H1 (cell line): ENCODE results near the gene DDX41. TPM values are rescaled to one million over a fixed set of nuclear protein-coding genes. Genes with fewer than 3 reads are reported as not detected.
A peak's percentile ranks its signal among the peaks of the same experiment; 100 is the strongest.

Source experiments
- ASH2L ChIP-seq: fragments of 200-600, 300-600 bp; sonication (generic); IDR thresholded peaks from one replicate; pipeline ENCODE4 v1.7.1; 2017; ENCODE audit warnings: low read length
- HDAC2 ChIP-seq, 2 experiments: fragments of 300-600 bp in 1 of 2; sonication (generic) in 1 of 2; IDR thresholded peaks; 2 replicates each; pipeline ENCODE4 v1.6.1; 2011 to 2012; ENCODE audit warnings: low read depth in 2 of 2, low read length in 2 of 2, mild to moderate bottlenecking in 2 of 2, moderate library complexity in 2 of 2, borderline replicate concordance in 1 of 2, inconsistent platforms in 1 of 2
- NANOG ChIP-seq: IDR thresholded peaks from 2 replicates; pipeline ENCODE4 v1.6.1; 2011; ENCODE audit warnings: low read length, low read depth, mild to moderate bottlenecking, inconsistent platforms; ENCODE audit not compliant: insufficient read depth, poor library complexity, severe bottlenecking
- PHF8 ChIP-seq: fragments of 200-600 bp; sonication (generic); conservative IDR thresholded peaks from 2 replicates; pipeline ENCODE4 v1.7.1; 2012; ENCODE audit warnings: low read depth, mild to moderate bottlenecking, inconsistent platforms, low read length, moderate library complexity
- YY1 ChIP-seq: IDR thresholded peaks from 2 replicates; pipeline ENCODE4 v1.6.1; 2011; ENCODE audit warnings: low read depth, mild to moderate bottlenecking, low read length
- polyA plus RNA-seq, 7 experiments: library from polyadenylated mRNA; depleted of rRNA in 3 of 7; stranded (reverse) in 5 of 7; unstranded in 2 of 7; fragments of >200 nt in 5 of 7; fragments of 200-250 nt in 2 of 7; gene quantifications; 1 replicate in 5 of 7; 2 replicates in 1 of 7; 4 replicates in 1 of 7; pipeline versions ENCODE4 v1.2.1 to v1.2.3, GENCODE V29; 2011 to 2013; ENCODE audit warnings: missing spikeins in 2 of 7, mixed read lengths in 2 of 7
- total RNA-seq: library from RNA; stranded (reverse); fragmentation: NEBNext Ultra II Directional; extraction: Animal tissue kit (Norgen Biotek cat#: 25700); gene quantifications from 2 replicates; pipeline ENCODE4 v1.2.1, GENCODE V29; 2021
- TF ChIP-seq, protein P1 (sequence below): fragments of 300-600 bp; sonication (generic); IDR thresholded peaks from 2 replicates; pipeline ENCODE4 v1.7.1; 2012; ENCODE audit warnings: low read length, moderate library complexity, mild to moderate bottlenecking, inconsistent platforms; ENCODE audit not compliant: insufficient replicate concordance
- TF ChIP-seq, protein P2 (sequence below): IDR thresholded peaks from 2 replicates; pipeline ENCODE4 v1.6.1; 2011; ENCODE audit warnings: low read length, improper control_type of control experiment

DDX41 gene
- total and polyA plus RNA-seq, 2 of the 8 experiments (the other 6 are each of a cell fraction or from before 2014, with no cell fraction given): 102 to 135 TPM

DNA sequence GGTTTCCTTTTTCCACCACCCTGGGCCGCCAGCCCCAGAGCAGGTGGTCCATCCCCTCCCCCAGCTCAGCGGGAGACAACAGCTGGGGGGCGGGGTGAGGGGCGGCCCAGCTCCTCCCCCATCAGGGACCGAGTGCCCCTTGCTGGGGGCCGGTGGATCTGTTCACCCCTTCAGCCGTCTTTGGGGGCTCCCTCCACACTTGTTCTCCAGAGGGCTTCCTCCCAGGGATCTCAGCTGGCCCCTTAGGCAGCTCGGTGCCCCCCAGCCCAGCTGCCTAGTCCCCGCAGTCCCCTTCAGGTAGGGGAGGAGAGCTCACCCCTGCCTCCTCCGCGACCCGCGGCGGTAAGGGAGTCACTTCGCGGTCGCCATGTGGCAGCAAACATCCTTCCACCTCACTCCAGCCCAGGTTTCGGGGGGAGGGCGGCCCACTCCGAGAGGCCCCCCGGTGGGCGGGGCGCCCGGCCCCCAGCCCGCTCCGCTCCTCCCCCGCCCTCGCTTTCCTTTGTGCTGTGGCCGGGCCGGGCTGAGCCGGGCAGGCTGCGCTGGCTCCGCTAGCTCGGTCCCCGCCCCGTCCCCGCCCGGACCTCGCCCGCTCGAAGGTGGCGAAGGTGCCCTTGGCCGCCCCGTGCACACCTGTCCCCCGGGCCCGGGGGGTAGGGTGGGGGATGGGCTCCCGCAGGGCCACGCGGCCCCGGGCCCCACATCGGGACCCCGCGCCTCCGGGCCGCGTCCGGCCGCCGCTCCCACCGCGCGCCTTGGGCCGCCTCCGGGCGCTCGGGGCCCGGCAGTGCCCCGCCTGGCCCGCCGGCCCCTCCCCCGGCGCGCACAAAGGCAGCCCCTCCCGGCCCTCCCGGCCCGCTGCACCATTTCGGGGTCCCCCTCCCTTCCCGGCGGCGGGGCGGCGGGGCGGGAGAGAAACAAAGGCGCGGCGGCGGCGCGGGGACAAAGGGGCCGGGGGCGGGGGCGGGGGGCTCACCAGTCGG is 44.0 kb downstream of the DDX41 start (continued):
- TF ChIP-seq, protein P1, sequence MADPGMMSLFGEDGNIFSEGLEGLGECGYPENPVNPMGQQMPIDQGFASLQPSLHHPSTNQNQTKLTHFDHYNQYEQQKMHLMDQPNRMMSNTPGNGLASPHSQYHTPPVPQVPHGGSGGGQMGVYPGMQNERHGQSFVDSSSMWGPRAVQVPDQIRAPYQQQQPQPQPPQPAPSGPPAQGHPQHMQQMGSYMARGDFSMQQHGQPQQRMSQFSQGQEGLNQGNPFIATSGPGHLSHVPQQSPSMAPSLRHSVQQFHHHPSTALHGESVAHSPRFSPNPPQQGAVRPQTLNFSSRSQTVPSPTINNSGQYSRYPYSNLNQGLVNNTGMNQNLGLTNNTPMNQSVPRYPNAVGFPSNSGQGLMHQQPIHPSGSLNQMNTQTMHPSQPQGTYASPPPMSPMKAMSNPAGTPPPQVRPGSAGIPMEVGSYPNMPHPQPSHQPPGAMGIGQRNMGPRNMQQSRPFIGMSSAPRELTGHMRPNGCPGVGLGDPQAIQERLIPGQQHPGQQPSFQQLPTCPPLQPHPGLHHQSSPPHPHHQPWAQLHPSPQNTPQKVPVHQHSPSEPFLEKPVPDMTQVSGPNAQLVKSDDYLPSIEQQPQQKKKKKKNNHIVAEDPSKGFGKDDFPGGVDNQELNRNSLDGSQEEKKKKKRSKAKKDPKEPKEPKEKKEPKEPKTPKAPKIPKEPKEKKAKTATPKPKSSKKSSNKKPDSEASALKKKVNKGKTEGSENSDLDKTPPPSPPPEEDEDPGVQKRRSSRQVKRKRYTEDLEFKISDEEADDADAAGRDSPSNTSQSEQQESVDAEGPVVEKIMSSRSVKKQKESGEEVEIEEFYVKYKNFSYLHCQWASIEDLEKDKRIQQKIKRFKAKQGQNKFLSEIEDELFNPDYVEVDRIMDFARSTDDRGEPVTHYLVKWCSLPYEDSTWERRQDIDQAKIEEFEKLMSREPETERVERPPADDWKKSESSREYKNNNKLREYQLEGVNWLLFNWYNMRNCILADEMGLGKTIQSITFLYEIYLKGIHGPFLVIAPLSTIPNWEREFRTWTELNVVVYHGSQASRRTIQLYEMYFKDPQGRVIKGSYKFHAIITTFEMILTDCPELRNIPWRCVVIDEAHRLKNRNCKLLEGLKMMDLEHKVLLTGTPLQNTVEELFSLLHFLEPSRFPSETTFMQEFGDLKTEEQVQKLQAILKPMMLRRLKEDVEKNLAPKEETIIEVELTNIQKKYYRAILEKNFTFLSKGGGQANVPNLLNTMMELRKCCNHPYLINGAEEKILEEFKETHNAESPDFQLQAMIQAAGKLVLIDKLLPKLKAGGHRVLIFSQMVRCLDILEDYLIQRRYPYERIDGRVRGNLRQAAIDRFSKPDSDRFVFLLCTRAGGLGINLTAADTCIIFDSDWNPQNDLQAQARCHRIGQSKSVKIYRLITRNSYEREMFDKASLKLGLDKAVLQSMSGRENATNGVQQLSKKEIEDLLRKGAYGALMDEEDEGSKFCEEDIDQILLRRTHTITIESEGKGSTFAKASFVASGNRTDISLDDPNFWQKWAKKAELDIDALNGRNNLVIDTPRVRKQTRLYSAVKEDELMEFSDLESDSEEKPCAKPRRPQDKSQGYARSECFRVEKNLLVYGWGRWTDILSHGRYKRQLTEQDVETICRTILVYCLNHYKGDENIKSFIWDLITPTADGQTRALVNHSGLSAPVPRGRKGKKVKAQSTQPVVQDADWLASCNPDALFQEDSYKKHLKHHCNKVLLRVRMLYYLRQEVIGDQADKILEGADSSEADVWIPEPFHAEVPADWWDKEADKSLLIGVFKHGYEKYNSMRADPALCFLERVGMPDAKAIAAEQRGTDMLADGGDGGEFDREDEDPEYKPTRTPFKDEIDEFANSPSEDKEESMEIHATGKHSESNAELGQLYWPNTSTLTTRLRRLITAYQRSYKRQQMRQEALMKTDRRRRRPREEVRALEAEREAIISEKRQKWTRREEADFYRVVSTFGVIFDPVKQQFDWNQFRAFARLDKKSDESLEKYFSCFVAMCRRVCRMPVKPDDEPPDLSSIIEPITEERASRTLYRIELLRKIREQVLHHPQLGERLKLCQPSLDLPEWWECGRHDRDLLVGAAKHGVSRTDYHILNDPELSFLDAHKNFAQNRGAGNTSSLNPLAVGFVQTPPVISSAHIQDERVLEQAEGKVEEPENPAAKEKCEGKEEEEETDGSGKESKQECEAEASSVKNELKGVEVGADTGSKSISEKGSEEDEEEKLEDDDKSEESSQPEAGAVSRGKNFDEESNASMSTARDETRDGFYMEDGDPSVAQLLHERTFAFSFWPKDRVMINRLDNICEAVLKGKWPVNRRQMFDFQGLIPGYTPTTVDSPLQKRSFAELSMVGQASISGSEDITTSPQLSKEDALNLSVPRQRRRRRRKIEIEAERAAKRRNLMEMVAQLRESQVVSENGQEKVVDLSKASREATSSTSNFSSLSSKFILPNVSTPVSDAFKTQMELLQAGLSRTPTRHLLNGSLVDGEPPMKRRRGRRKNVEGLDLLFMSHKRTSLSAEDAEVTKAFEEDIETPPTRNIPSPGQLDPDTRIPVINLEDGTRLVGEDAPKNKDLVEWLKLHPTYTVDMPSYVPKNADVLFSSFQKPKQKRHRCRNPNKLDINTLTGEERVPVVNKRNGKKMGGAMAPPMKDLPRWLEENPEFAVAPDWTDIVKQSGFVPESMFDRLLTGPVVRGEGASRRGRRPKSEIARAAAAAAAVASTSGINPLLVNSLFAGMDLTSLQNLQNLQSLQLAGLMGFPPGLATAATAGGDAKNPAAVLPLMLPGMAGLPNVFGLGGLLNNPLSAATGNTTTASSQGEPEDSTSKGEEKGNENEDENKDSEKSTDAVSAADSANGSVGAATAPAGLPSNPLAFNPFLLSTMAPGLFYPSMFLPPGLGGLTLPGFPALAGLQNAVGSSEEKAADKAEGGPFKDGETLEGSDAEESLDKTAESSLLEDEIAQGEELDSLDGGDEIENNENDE: no peak
- TF ChIP-seq HDAC2 (IDR thresholded peaks at IDR 0.05; ENCODE audit: borderline replicate concordance in 1 of 2, low read depth in 2 of 2, low read length in 2 of 2): peak in 1 of 2 experiments; percentile 31; a peak in 1 of 4 replicates
- peak; percentile 48 for TF ChIP-seq PHF8
- TF ChIP-seq, protein P2, sequence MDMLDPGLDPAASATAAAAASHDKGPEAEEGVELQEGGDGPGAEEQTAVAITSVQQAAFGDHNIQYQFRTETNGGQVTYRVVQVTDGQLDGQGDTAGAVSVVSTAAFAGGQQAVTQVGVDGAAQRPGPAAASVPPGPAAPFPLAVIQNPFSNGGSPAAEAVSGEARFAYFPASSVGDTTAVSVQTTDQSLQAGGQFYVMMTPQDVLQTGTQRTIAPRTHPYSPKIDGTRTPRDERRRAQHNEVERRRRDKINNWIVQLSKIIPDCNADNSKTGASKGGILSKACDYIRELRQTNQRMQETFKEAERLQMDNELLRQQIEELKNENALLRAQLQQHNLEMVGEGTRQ: no peak
- no peak for TF ChIP-seq NANOG
- peak; percentile 26 for TF ChIP-seq ASH2L
- peak; percentile 25; the same call in 1 of the 2 replicates for TF ChIP-seq YY1
